ENCODE data around the gene PTPRS.

- no peak for TF ChIP-seq TAF1 (IDR thresholded peaks at IDR 0.05; ENCODE audit: borderline replicate concordance, insufficient read depth, low read length)
- no peak for TF ChIP-seq POLR2AphosphoS5 (IDR thresholded peaks at IDR 0.05; ENCODE audit: low read depth, low read length)
- no peak for TF ChIP-seq SIN3A (IDR thresholded peaks at IDR 0.05; ENCODE audit: borderline replicate concordance, insufficient read depth, low read length)
- TF ChIP-seq REST (IDR thresholded peaks at IDR 0.05; ENCODE audit: insufficient read depth in 1 of 2, low read depth in 2 of 2, low read length in 2 of 2), result no peak
These were observed 36.1 kb downstream of the PTPRS start for GRCh38 chr19:5304486-5304885.

Data from PFSK-1 (cell line).